ENCODE results near the gene RPTOR. TPM values are rescaled to one million over a fixed set of nuclear protein-coding genes. Genes with fewer than 3 reads are reported as not detected.

RPTOR gene
- total RNA-seq, 1 donor, result 27.9 TPM

GRCh38 chr17:80859002-80859941 is 314.6 kb downstream of the RPTOR start:
- H4K20me1 ChIP-seq (ENCODE audit: insufficient read depth, low read length), result no peaks in the 10 kb centered on the region
- TF ChIP-seq, protein P1, sequence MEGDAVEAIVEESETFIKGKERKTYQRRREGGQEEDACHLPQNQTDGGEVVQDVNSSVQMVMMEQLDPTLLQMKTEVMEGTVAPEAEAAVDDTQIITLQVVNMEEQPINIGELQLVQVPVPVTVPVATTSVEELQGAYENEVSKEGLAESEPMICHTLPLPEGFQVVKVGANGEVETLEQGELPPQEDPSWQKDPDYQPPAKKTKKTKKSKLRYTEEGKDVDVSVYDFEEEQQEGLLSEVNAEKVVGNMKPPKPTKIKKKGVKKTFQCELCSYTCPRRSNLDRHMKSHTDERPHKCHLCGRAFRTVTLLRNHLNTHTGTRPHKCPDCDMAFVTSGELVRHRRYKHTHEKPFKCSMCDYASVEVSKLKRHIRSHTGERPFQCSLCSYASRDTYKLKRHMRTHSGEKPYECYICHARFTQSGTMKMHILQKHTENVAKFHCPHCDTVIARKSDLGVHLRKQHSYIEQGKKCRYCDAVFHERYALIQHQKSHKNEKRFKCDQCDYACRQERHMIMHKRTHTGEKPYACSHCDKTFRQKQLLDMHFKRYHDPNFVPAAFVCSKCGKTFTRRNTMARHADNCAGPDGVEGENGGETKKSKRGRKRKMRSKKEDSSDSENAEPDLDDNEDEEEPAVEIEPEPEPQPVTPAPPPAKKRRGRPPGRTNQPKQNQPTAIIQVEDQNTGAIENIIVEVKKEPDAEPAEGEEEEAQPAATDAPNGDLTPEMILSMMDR (IDR thresholded peaks at IDR 0.05; ENCODE audit: extremely low read depth, low read depth, low read length), result peak; percentile 37
- H3K4me3 ChIP-seq (ENCODE audit: insufficient read depth, low read length), result peak overlapping the region; percentile 20
- H3K4me2 ChIP-seq (ENCODE audit: insufficient read depth, low read length), result peak overlapping the region; percentile 43
- peaks cover 43% of the 10 kb centered on the region for H3K4me1 ChIP-seq (ENCODE audit: insufficient read depth, low read length)
- peak overlapping the region; percentile 100 for H3K27ac ChIP-seq (ENCODE audit: low read depth, low read length)
- no peaks in the 10 kb centered on the region for H3K79me2 ChIP-seq (ENCODE audit: insufficient read depth, low read length)
- DNase-seq (ENCODE audit: insufficient read length, low spot score, missing footprints), result peak; percentile 97
- H3K27me3 ChIP-seq (ENCODE audit: insufficient read depth, low read length), result no peaks in the 10 kb centered on the region
- H3K9me3 ChIP-seq (ENCODE audit: low read depth, low read length), result no peaks in the 10 kb centered on the region
- H3K36me3 ChIP-seq (ENCODE audit: insufficient read depth, low read length), result peaks cover 6% of the 10 kb centered on the region
- H2AFZ ChIP-seq (ENCODE audit: low read length), result no peak overlapping the region

- Histone ChIP-seq H4K20me1 (ENCODE audit: insufficient read depth, low read length) (no peaks in the 10 kb centered on the region), H3K36me3 (ENCODE audit: insufficient read depth, low read length) (peaks cover 6% of the 10 kb centered on the region), H3K79me2 (ENCODE audit: insufficient read depth, low read length) (no peaks in the 10 kb centered on the region), H3K4me1 (ENCODE audit: insufficient read depth, low read length) (peaks cover 38% of the 10 kb centered on the region), H3K4me3 (ENCODE audit: insufficient read depth, low read length) (no peak overlapping the region), H3K27ac (ENCODE audit: low read depth, low read length) (peak overlapping the region; percentile 100), H2AFZ (ENCODE audit: low read length) (no peak overlapping the region), H3K27me3 (ENCODE audit: insufficient read depth, low read length) (no peaks in the 10 kb centered on the region), H3K4me2 (ENCODE audit: insufficient read depth, low read length) (no peak overlapping the region), H3K9me3 (ENCODE audit: low read depth, low read length) (no peaks in the 10 kb centered on the region)
- TF ChIP-seq, protein P1 (IDR thresholded peaks at IDR 0.05; ENCODE audit: extremely low read depth, low read depth, low read length), result no peak
- no peak for DNase-seq (ENCODE audit: insufficient read length, low spot score, missing footprints)
These were observed 315.5 kb downstream of the RPTOR start for GRCh38 chr17:80860101-80860671.

GRCh38 chr17:80860703-80861417 is 316.2 kb downstream of the RPTOR start:
- Histone ChIP-seq H3K4me1 (ENCODE audit: insufficient read depth, low read length) (peaks cover 32% of the 10 kb centered on the region), H3K36me3 (ENCODE audit: insufficient read depth, low read length) (peaks cover 6% of the 10 kb centered on the region), H3K27ac (ENCODE audit: low read depth, low read length) (no peak overlapping the region), H3K9me3 (ENCODE audit: low read depth, low read length) (no peaks in the 10 kb centered on the region), H3K4me3 (ENCODE audit: insufficient read depth, low read length) (no peak overlapping the region), H4K20me1 (ENCODE audit: insufficient read depth, low read length) (no peaks in the 10 kb centered on the region), H3K4me2 (ENCODE audit: insufficient read depth, low read length) (no peak overlapping the region), H2AFZ (ENCODE audit: low read length) (no peak overlapping the region), H3K27me3 (ENCODE audit: insufficient read depth, low read length) (no peaks in the 10 kb centered on the region), H3K79me2 (ENCODE audit: insufficient read depth, low read length) (no peaks in the 10 kb centered on the region)
- TF ChIP-seq, protein P1 (IDR thresholded peaks at IDR 0.05; ENCODE audit: extremely low read depth, low read depth, low read length), result no peak
- no peak for DNase-seq (ENCODE audit: insufficient read length, low spot score, missing footprints)
